ENCODE measurements around the gene CEACAM7.
"Not testable (repeated sequence)": the region's sequence is repeated elsewhere in the genome, so short reads cannot be mapped to it uniquely, and the experiment has no call there.

Gene CEACAM7

GRCh38 chr19:41699968-41700323 lies 11.9 kb upstream of the CEACAM7 start:
- no peak for DNase-seq

GRCh38 chr19:41699231-41699967 lies 11.3 kb upstream of the CEACAM7 start:
- DNase-seq, result no peak

- DNase-seq, result no peak
Measured at GRCh38 chr19:41698746-41699230, 10.7 kb upstream of the CEACAM7 start.

- no peak for DNase-seq
Measured at GRCh38 chr19:41697198-41697855, 9.3 kb upstream of the CEACAM7 start.

- DNase-seq, result no peak
Measured at GRCh38 chr19:41696402-41697197, 8.5 kb upstream of the CEACAM7 start.

GRCh38 chr19:41695745-41696144 lies 7.7 kb upstream of the CEACAM7 start:
- DNase-seq, result no peak

- DNase-seq, result no peak
Measured at GRCh38 chr19:41694831-41695635, 7.0 kb upstream of the CEACAM7 start.

- DNase-seq, result no peak
Measured at GRCh38 chr19:41694196-41694595, 6.1 kb upstream of the CEACAM7 start.

GRCh38 chr19:41691268-41691970 lies 3.3 kb upstream of the CEACAM7 start:
- DNase-seq, result peak; percentile 22

GRCh38 chr19:41690801-41691065 lies 2.7 kb upstream of the CEACAM7 start:
- no peak for DNase-seq

- DNase-seq, result no peak
Measured at GRCh38 chr19:41689993-41690800, 2.1 kb upstream of the CEACAM7 start.

- no peak for DNase-seq
Measured at GRCh38 chr19:41688687-41689086, 617 bp upstream of the CEACAM7 start.

GRCh38 chr19:41687419-41687818 lies 651 bp downstream of the CEACAM7 start:
- DNase-seq, result no peak

- DNase-seq, result no peak
Measured at GRCh38 chr19:41682437-41682836, 5.6 kb downstream of the CEACAM7 start.

- no peak for DNase-seq
Measured at GRCh38 chr19:41671486-41671885, 16.6 kb downstream of the CEACAM7 start.

GRCh38 chr19:41670755-41671154 lies 17.3 kb downstream of the CEACAM7 start:
- DNase-seq, result no peak

- DNase-seq, result no peak
Measured at GRCh38 chr19:41668315-41668714, 19.8 kb downstream of the CEACAM7 start.

- no peak for DNase-seq
Measured at GRCh38 chr19:41666075-41666474, 22.0 kb downstream of the CEACAM7 start.

- DNase-seq, result no peak
Measured at GRCh38 chr19:41657157-41657556, 30.9 kb downstream of the CEACAM7 start.

- not testable (repeated sequence) for DNase-seq
Measured at GRCh38 chr19:41656756-41657155, 31.3 kb downstream of the CEACAM7 start.

- no peak for DNase-seq
Measured at GRCh38 chr19:41652250-41652649, 35.8 kb downstream of the CEACAM7 start.

- no peak for DNase-seq
Measured at GRCh38 chr19:41649827-41650226, 38.2 kb downstream of the CEACAM7 start.

All from stimulated activated CD4-positive, alpha-beta T cell treated with anti-CD3 and anti-CD28 coated beads, Interleukin-1b, Interleukin-23, amount 100 ng/mL, for 48 hours (primary cell).